Measurements from ENCODE around the gene MRPL49.

Gene MRPL49

DNA sequence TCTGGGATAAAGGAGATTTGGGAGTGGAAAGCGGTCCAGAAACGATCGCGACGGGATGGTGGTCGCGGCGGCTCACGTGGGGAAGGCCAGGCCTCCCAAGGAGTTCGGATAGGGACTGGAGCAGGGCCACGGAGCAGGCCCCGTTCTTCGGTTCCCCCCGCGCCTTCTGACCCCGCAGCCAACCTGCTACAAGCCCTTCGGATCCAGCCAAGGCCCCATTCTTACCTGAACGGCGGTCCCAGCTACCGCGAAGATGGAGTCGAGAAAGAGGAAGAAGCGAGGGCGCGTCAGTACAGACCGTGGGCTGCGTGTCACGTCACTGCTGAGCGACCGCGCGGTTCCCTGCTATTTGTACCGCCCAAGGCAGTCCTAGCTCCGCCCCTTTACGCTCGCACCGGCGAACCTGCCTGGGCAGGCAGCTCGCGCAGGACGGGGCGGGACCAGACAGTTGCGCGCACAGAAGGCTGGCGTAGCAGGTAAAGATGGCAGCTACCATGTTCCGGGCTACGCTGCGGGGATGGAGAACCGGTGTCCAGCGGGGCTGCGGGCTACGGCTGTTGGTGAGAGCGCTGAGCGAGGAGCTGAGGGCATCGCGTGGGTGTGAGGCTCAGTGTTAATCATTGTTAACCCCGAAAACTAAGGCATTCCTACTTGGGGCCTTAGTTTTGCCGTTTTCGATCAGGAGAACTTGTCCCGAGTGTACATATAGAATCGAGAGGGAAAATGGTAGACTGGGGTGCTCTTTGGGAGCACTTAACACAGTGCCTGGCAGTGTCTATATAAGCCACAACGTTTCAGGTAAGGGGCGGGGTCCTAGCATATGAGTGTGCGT lies at the start of gene MRPL49, which contains the start of gene FAU:
Gene MRPL49 (plus strand): TSS at position 457 of the 832 bp plus-strand sequence. CDS start 26 bp downstream, at position 483.
Gene FAU (minus strand): TSS at position 270 of the 832 bp plus-strand sequence. CDS start 321 bp downstream, outside the sequence.
- Histone ChIP-seq H3K4me1 (ENCODE audit: control insufficient read depth, insufficient read depth, low read length) (no peaks in the 10 kb centered on the region), H3K27me3 (ENCODE audit: control insufficient read depth, insufficient read depth, low read length) (no peaks in the 10 kb centered on the region), H3K9ac (ENCODE audit: low read depth, low read length) (peak within 1 kb of the TSS; percentile 98), H3K9me3 (ENCODE audit: control insufficient read depth, insufficient read depth, low read length) (no peaks in the 10 kb centered on the region), H3K36me3 (ENCODE audit: control insufficient read depth, insufficient read depth, low read length) (peaks cover 49% of the 10 kb centered on the region), H3K4me3 (ENCODE audit: low read depth, low read length) (peak within 1 kb of the TSS; percentile 100)

DNA sequence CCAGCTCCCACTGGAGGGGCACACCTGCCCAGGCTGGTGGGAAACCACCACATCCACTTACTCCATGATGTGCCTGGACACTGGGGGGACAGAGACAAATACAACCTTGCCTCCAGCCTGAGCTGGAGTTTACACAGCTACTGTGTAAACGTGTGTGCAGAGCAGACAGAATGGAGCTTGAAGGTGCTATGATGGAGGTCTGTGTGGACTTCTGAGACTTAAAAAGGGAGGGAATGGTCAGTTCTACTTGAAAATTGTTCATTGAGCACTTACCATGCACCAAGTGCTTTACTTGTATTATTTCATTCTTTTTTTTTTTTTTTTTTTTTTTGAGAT lies 49.5 kb upstream of the MRPL49 start:
- Histone ChIP-seq H3K4me3 (ENCODE audit: low read depth, low read length) (no peak overlapping the region), H3K9ac (ENCODE audit: low read depth, low read length) (no peak overlapping the region)

DNA sequence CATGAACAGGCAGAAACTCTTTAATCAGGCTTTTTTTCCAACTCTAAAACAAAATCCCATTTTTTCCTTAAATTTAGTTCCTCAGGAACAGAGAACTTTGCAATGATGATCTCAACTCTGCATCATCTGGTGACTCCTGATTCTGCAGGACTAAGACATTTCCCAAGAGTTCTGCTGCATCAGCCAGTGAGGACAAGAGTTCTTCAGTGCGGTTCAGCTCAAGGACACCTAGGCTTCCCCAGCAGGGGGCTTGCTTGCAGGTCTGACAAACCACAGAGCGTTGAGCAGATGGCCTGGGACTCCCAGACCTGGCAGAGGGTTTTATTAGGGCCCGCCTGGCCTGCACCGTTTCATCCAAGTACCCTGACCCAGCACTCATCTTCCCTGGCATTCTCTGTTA lies 44.7 kb upstream of the MRPL49 start:
- Histone ChIP-seq H3K9me3 (ENCODE audit: control insufficient read depth, insufficient read depth, low read length) (no peaks in the 10 kb centered on the region), H3K36me3 (ENCODE audit: control insufficient read depth, insufficient read depth, low read length) (peaks cover 40% of the 10 kb centered on the region), H3K4me1 (ENCODE audit: control insufficient read depth, insufficient read depth, low read length) (no peaks in the 10 kb centered on the region), H3K27me3 (ENCODE audit: control insufficient read depth, insufficient read depth, low read length) (no peaks in the 10 kb centered on the region), H3K9ac (ENCODE audit: low read depth, low read length) (no peak overlapping the region), H3K4me3 (ENCODE audit: low read depth, low read length) (no peak overlapping the region)

More for the DNA sequence above, 49.5 kb upstream of the MRPL49 start:
- H3K36me3 ChIP-seq (ENCODE audit: control insufficient read depth, insufficient read depth, low read length), result peaks cover 18% of the 10 kb centered on the region
- no peaks in the 10 kb centered on the region for H3K9me3 ChIP-seq (ENCODE audit: control insufficient read depth, insufficient read depth, low read length)
- no peaks in the 10 kb centered on the region for H3K4me1 ChIP-seq (ENCODE audit: control insufficient read depth, insufficient read depth, low read length)
- H3K27me3 ChIP-seq (ENCODE audit: control insufficient read depth, insufficient read depth, low read length), result no peaks in the 10 kb centered on the region

DNA sequence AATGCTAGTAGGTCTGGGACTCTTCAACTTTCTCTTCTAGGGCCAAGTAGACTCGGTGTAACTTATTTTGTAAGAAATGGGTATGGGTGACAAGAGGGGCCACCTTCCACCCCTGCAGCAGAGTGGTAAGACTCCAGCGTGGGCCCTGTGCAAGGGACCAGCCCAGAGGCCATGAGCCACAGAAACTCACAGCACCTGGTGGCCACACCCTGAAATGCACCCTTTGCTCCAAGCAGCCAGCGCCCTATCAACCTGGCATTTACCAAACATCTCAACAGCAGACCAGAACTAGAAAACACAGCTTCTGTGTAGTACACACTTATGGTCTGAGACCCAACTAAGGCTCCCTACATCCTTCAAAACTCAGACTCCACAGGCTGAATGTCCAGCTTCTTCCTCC lies 44.0 kb upstream of the MRPL49 start:
- H3K27me3 ChIP-seq (ENCODE audit: control insufficient read depth, insufficient read depth, low read length), result no peaks in the 10 kb centered on the region
- H3K4me3 ChIP-seq (ENCODE audit: low read depth, low read length), result no peak overlapping the region
- peaks cover 5% of the 10 kb centered on the region for H3K4me1 ChIP-seq (ENCODE audit: control insufficient read depth, insufficient read depth, low read length)
- H3K9me3 ChIP-seq (ENCODE audit: control insufficient read depth, insufficient read depth, low read length), result no peaks in the 10 kb centered on the region
- H3K9ac ChIP-seq (ENCODE audit: low read depth, low read length), result no peak overlapping the region
- H3K36me3 ChIP-seq (ENCODE audit: control insufficient read depth, insufficient read depth, low read length), result peaks cover 40% of the 10 kb centered on the region

DNA sequence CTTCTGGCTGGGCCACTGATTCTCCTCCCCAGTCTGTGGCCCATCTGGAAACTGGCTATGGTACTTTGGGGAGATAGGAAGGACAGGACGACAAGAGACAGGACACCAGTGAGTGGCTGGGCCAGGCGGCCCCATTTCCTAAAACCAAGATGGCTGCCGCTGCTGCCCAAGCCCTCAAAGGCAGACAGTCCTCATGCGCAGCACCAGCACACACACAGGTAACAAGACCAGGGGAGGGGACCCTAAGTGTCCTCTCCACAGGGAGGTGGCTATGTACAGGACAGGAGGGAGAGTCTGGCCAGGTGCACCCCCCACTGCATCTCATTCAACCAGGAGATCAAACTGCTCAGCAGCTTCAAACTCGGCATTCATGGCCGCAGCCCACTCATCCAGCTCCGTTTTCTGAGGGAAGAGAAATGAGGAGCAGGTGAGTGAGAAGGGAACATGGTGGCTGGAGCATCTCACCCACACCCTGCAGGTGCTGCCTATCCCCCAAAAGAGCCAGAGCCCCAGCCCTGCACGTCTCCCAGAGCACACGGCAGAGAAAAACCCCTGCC lies 43.3 kb upstream of the MRPL49 start:
- Histone ChIP-seq H3K9ac (ENCODE audit: low read depth, low read length) (no peak overlapping the region), H3K36me3 (ENCODE audit: control insufficient read depth, insufficient read depth, low read length) (peaks cover 40% of the 10 kb centered on the region), H3K4me3 (ENCODE audit: low read depth, low read length) (no peak overlapping the region), H3K4me1 (ENCODE audit: control insufficient read depth, insufficient read depth, low read length) (peaks cover 5% of the 10 kb centered on the region), H3K9me3 (ENCODE audit: control insufficient read depth, insufficient read depth, low read length) (no peaks in the 10 kb centered on the region), H3K27me3 (ENCODE audit: control insufficient read depth, insufficient read depth, low read length) (no peaks in the 10 kb centered on the region)

DNA sequence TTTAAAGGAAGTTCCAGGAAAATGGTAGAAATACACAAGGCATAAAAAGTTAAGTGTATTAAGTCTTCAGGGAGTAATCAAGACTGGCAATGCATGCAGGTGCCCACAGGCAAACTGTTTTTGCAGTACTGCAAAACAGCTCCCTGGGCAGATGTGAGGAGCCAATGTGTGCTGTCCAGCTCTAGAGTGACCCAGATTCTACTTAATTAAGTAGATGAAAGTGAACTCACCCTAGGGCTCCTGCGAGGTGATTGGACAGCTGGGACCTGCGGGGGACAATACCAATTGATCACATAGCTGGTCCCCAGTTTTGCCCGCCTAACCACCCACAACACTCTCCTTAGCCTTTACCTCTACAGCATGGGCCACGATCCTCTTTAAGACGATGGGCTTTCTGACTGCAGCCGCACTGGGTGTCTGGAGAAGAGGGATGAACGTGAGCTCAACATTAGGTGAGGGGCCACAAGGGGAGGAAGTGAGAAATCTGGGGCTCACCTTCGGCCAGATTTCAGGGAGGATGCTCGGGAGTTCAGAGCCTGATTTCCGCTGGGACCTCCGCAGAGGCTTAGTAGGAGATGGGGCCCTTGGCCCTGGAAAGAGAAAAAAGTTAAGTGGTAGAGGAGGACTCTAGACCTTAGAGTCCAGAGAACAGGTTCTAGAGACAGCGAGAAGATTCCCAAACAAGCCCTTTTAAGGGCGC lies 38.8 kb upstream of the MRPL49 start:
- H3K9me3 ChIP-seq (ENCODE audit: control insufficient read depth, insufficient read depth, low read length), result no peaks in the 10 kb centered on the region
- H3K27me3 ChIP-seq (ENCODE audit: control insufficient read depth, insufficient read depth, low read length), result no peaks in the 10 kb centered on the region
- H3K4me3 ChIP-seq (ENCODE audit: low read depth, low read length), result peak overlapping the region; percentile 96
- peaks cover 34% of the 10 kb centered on the region for H3K36me3 ChIP-seq (ENCODE audit: control insufficient read depth, insufficient read depth, low read length)
- peaks cover 5% of the 10 kb centered on the region for H3K4me1 ChIP-seq (ENCODE audit: control insufficient read depth, insufficient read depth, low read length)
- H3K9ac ChIP-seq (ENCODE audit: low read depth, low read length), result peak overlapping the region; percentile 93

DNA sequence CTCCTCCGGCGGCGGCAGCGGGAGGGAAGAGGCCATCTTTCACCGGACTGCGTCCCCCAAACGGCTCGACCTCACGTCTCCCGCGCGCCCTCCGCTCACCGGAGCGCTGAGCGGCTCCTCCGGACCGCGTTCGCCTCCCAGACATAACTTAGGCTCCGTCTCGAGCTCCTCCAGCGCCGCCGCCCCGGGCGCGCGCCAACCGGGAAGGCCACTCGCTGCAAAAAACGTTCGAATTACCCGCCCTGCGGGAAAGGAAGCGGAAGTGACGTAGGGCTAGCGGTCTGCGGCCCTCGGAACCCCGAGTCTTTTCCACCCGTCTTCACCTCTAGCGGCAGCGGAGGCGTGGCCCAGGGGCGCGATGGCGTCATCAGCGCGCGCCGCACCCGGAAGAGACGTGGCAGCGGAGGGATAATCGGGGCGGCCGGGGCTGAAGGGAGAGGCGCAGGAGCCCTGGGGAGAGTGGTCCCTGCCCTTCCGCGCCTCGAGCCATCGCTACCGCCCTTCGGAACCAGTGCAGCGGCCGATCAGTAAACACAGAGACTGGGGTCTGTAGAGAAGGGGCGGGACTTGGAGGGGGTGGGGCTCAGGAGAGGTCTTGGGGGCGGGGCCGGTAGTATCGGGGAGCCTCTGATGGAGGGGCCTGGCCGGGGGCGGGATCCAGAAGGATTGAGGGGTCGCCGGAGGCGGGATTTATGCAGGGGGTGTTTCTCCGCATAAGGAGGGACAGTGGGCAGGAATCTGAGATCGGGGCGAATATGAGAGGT lies 38.1 kb upstream of the MRPL49 start, which contains the start of the genes CDCA5 and ZFPL1:
Gene CDCA5 (minus strand): TSS at position 207 of the 764 bp plus-strand sequence. CDS start 62 bp downstream, at position 145.
Gene ZFPL1 (plus strand): TSS at position 389 of the 764 bp plus-strand sequence. CDS start 477 bp downstream, outside the sequence.
- no peaks in the 10 kb centered on the region for H3K9me3 ChIP-seq (ENCODE audit: control insufficient read depth, insufficient read depth, low read length)
- no peaks in the 10 kb centered on the region for H3K27me3 ChIP-seq (ENCODE audit: control insufficient read depth, insufficient read depth, low read length)
- H3K9ac ChIP-seq (ENCODE audit: low read depth, low read length), result peak within 1 kb of the TSS; percentile 93
- peak within 1 kb of the TSS; percentile 96 for H3K4me3 ChIP-seq (ENCODE audit: low read depth, low read length)
- peaks cover 5% of the 10 kb centered on the region for H3K4me1 ChIP-seq (ENCODE audit: control insufficient read depth, insufficient read depth, low read length)
- H3K36me3 ChIP-seq (ENCODE audit: control insufficient read depth, insufficient read depth, low read length), result peaks cover 35% of the 10 kb centered on the region

DNA sequence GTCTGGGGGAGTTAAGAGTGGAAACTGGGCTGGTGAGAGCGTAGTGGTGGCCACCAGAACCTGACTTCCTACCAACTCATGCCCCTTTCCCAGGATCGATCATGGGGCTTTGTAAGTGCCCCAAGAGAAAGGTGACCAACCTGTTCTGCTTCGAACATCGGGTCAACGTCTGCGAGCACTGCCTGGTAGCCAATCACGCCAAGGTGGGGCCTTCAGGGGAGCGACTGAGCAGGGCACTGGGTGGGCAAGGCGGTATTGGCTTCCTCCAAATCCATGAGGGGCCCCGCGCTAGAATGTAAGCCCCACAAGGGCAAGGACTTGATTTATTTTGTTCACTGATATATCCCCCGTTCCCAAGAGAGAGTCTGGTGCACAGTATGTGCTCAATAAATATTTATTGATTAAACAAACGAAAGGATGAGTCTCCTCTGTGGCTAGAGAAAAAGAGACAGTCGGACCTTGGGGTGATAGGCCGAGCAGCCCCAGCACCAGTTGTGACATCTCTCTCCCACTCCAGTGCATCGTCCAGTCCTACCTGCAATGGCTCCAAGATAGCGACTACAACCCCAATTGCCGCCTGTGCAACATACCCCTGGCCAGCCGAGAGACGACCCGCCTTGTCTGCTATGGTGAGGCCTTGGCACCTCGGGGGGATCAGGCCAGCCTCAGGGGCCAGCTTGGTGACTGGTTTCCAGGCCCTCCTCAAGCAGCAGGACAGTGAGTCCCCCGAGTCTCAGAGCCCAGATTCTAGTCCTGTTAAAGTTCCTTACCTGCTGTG lies 37.3 kb upstream of the MRPL49 start:
- H3K36me3 ChIP-seq (ENCODE audit: control insufficient read depth, insufficient read depth, low read length), result peaks cover 29% of the 10 kb centered on the region

DNA sequence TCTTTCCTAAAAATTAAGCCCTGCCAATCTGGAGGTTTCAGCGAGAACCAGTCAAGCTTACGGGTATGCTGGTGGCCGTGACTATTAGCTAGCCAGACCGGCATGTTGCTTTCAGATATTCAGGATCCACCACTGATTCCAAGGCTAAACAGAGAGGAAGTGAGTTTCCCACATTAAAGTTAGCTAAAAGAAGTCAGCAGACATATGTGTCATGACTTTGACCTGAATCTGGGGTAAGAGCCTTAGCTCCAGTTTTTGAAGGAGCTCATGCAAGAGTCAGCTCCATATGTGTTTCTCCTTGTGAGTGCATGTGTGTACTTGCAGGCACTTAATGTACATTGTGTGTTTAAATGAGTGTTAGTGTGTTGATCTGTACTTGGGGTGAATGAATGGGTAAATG lies 36.7 kb upstream of the MRPL49 start:
- H3K9me3 ChIP-seq (ENCODE audit: control insufficient read depth, insufficient read depth, low read length), result no peaks in the 10 kb centered on the region
- peaks cover 5% of the 10 kb centered on the region for H3K4me1 ChIP-seq (ENCODE audit: control insufficient read depth, insufficient read depth, low read length)
- H3K4me3 ChIP-seq (ENCODE audit: low read depth, low read length), result no peak overlapping the region
- peaks cover 29% of the 10 kb centered on the region for H3K36me3 ChIP-seq (ENCODE audit: control insufficient read depth, insufficient read depth, low read length)
- H3K27me3 ChIP-seq (ENCODE audit: control insufficient read depth, insufficient read depth, low read length), result no peaks in the 10 kb centered on the region
- no peak overlapping the region for H3K9ac ChIP-seq (ENCODE audit: low read depth, low read length)

More for the DNA sequence above, 37.3 kb upstream of the MRPL49 start:
- Histone ChIP-seq H3K27me3 (ENCODE audit: control insufficient read depth, insufficient read depth, low read length) (no peaks in the 10 kb centered on the region), H3K4me1 (ENCODE audit: control insufficient read depth, insufficient read depth, low read length) (peaks cover 5% of the 10 kb centered on the region), H3K9me3 (ENCODE audit: control insufficient read depth, insufficient read depth, low read length) (no peaks in the 10 kb centered on the region), H3K4me3 (ENCODE audit: low read depth, low read length) (peak overlapping the region; percentile 96), H3K9ac (ENCODE audit: low read depth, low read length) (peak overlapping the region; percentile 93)

DNA sequence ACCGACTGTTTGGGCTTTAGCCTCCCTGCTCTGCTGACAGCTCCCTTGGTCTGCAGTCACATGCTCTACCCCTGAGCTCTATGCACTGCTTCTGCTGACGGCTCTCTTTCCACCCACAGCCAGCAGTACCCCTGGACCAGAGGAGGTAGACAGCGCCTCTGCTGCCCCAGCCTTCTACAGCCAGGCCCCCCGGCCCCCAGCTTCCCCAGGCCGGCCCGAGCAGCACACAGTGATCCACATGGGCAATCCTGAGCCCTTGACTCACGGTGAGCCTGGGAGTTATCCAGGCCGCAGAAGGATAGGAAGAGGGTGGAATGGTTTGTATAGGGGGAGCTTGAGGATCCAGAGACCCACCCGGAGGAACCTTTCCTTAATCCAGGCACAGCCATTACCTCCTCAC lies 35.3 kb upstream of the MRPL49 start:
- peaks cover 5% of the 10 kb centered on the region for H3K4me1 ChIP-seq (ENCODE audit: control insufficient read depth, insufficient read depth, low read length)
- H3K27me3 ChIP-seq (ENCODE audit: control insufficient read depth, insufficient read depth, low read length), result no peaks in the 10 kb centered on the region
- H3K36me3 ChIP-seq (ENCODE audit: control insufficient read depth, insufficient read depth, low read length), result peaks cover 24% of the 10 kb centered on the region
- no peak overlapping the region for H3K9ac ChIP-seq (ENCODE audit: low read depth, low read length)
- no peak overlapping the region for H3K4me3 ChIP-seq (ENCODE audit: low read depth, low read length)
- no peaks in the 10 kb centered on the region for H3K9me3 ChIP-seq (ENCODE audit: control insufficient read depth, insufficient read depth, low read length)
